GM18505 (cell line): ENCODE data around the gene SHH.
"Not testable (repeated sequence)": the region's sequence is repeated elsewhere in the genome, so short reads cannot be mapped to it uniquely, and the experiment has no call there.

Experiments
- ATAC-seq: cut with Tn5 transposase; IDR thresholded peaks from one replicate; pipeline ENCODE4 v1.9.1; 2021; ENCODE audit not compliant: unreplicated experiment
- POLR2A ChIP-seq: IDR thresholded peaks from 4 replicates; pipeline ENCODE4 v1.6.1; 2011; ENCODE audit warnings: borderline replicate concordance; ENCODE audit not compliant: insufficient read depth, insufficient read length; ENCODE audit errors: extremely low read depth

SHH gene

GRCh38 chr7:155848691-155849669 lies 36.7 kb upstream of the SHH start:
- ATAC-seq, result no peak
- no peak for TF ChIP-seq POLR2A

GRCh38 chr7:155847821-155848435 lies 35.7 kb upstream of the SHH start:
- no peak for TF ChIP-seq POLR2A
- no peak for ATAC-seq

GRCh38 chr7:155846936-155847335 lies 34.7 kb upstream of the SHH start:
- ATAC-seq, result no peak
- no peak for TF ChIP-seq POLR2A

GRCh38 chr7:155846156-155846555 lies 33.9 kb upstream of the SHH start:
- ATAC-seq, result no peak
- TF ChIP-seq POLR2A, result no peak

- no peak for ATAC-seq
- TF ChIP-seq POLR2A, result no peak
These were observed 33.0 kb upstream of the SHH start for GRCh38 chr7:155845226-155845625.

GRCh38 chr7:155844526-155844925 lies 32.3 kb upstream of the SHH start:
- TF ChIP-seq POLR2A, result no peak
- ATAC-seq, result no peak

- ATAC-seq, result no peak
- TF ChIP-seq POLR2A, result no peak
These were observed 31.8 kb upstream of the SHH start for GRCh38 chr7:155844019-155844453.

GRCh38 chr7:155843426-155844018 lies 31.3 kb upstream of the SHH start:
- TF ChIP-seq POLR2A, result no peak
- no peak for ATAC-seq

GRCh38 chr7:155842496-155843265 lies 30.4 kb upstream of the SHH start:
- no peak for TF ChIP-seq POLR2A
- no peak for ATAC-seq

- no peak for TF ChIP-seq POLR2A
These were observed 28.6 kb upstream of the SHH start for GRCh38 chr7:155840909-155841308.

GRCh38 chr7:155840262-155840885 lies 28.1 kb upstream of the SHH start:
- TF ChIP-seq POLR2A, result no peak
- ATAC-seq, result no peak

More at GRCh38 chr7:155840909-155841308, 28.6 kb upstream of the SHH start:
- ATAC-seq, result no peak

GRCh38 chr7:155839461-155839860 lies 27.2 kb upstream of the SHH start:
- no peak for ATAC-seq
- no peak for TF ChIP-seq POLR2A

- ATAC-seq, result not testable (repeated sequence)
These were observed 26.0 kb upstream of the SHH start for GRCh38 chr7:155838312-155838711.
